Right kidney (tissue), 1 donor: Measurements from ENCODE around the gene C19orf44.
A peak's percentile ranks its signal among the peaks of the same experiment; 100 is the strongest.
"Not testable (repeated sequence)": the region's sequence is repeated elsewhere in the genome, so short reads cannot be mapped to it uniquely, and the experiment has no call there.

Source experiments
- DNase-seq: peaks from one replicate; pipeline ENCODE4 v3.0.0-alpha.2; 2016

C19orf44 gene

DNA sequence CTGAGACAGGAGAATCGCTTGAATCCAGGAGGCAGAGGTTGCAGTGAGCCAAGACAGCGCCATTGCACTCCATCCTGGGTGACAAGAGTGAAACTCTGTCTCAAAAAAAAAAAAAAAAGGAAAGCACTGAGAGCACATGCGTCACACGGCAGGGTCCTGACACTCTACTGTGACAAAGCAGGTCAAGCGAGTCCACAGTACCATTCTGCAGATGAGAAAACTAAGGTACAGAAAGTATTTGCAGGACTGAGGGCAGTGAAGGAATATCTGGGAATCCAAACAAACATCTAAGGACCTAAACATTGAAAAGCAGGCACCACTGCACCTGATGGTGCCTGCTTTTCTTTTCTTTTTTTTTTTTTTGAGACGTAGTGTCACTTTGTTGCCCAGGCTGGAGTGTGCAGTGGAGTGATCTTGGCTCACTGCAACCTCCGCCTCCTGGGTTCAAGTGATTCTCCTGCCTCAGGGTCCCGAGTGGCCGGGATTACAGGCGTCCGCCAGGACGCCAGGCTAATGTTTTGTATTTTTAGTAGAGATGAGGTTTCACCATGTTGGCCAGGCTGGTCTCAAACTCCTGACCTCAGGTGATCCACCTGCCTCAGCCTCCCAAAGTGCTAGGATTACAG, 29.3 kb upstream of the C19orf44 start:
- DNase-seq, result not testable (repeated sequence)

DNA sequence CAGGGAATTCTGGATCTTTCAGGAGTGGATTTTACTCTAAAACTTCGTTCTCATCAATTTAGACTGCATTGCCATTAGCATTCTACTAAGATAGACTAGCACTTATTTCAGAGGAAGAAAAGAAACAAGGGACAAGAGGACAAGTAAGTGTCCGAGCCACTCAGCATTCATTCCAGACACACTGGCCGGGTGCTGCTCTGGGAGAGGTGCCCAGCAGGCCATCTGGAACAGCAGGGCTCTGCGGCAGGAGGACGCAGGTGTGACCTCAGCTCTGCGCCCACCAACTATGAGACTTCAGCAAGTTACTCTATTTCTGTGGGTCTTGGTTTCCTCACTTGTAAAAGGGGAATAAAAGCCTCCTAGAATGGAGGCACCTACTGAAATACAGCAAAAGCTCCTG, 28.6 kb upstream of the C19orf44 start:
- DNase-seq, result no peak

DNA sequence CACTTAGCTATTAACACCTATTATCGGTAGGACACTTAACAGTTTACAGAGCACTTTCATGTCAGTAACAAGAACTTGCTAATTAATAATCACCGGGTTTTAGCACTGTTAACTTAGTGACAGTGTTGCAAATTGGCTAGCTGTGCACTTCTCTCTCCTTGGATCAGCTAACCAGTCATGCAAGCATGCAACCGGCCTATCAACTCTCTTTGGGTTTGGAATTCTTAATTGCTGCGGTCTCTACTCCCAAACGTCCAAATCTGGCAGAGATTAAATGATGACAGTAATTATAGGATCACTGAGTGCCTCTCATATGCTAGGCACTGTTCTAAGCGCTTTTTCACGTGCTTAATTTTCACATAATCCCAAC, 25.7 kb upstream of the C19orf44 start:
- no peak for DNase-seq

DNA sequence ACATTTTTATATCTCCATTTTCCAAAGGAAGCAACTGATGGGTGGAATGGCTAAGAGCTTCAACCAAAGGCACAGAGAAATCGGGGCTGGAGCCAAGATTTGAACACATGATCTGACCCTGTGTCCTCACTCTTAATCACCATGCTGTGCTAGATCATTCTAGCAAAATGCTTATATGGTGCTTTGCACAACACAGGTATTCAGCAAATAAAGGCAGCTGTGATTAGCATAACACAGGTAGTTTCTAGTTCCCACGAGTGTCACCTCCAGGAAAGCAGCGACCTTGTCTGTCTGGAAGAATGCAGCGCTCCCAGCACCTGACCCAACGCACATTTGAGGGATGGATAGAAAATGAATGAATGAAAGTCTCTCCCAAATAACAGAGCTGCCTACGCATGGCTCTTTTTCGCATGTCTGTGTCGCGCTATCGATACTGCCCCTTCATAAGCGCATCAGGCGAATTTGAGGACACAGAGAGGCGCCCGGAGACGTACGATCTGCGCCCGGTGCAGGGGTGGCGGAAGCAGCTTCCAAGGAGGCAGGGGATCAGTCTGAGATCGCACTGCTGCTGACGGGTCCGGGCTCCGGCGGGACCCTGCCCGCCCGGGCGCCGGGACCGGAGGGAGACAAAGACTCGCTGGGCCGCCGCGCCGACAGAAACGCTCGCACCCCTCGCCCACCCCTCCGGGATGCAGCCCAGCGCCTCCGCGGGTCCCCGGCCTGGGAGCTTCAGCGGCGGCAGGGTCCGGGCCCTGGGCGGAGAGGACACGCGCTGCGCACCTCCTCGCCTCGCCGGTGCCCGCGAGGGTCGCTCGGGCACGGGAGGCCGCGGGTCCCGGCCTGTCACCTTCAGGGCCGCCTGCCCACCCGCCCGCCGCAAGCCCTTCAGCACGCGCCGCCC, 25.0 kb upstream of the C19orf44 start:
- peak; percentile 72 for DNase-seq

DNA sequence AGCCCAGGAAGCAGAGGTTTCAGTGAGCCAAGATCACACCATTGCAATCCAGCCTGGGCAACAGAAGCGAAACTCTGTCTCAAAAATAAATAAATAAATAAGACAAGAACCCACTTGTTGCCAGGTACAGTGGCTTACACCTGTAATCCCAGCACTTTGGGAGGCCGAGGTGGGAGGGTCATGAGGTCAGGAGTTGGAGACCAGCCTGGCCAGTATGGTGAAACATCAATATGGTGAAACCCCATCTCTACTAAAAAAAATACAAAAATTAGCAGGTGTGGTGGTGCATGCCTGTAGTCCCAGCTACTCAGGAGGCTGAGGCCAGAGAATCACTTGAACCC, 23.7 kb upstream of the C19orf44 start:
- not testable (repeated sequence) for DNase-seq

DNA sequence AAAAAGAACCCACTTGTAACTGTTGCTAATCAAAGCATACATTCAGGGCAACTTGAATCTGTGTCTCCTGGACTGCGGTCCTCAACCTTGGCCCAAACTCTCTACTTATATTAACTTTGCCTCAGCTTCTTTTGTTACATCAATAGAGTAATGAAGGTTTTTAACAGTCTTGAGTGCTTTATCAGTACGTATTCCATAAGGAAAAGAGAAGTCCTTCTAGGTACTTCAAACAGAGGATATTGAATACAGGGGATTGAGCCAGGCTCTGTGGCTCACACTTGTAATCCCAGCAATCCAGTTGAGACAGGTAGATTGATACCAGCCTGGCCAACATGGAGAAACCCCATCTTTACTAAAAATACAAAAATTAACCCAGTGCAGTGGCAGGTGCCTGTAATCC, 23.2 kb upstream of the C19orf44 start:
- no peak for DNase-seq

DNA sequence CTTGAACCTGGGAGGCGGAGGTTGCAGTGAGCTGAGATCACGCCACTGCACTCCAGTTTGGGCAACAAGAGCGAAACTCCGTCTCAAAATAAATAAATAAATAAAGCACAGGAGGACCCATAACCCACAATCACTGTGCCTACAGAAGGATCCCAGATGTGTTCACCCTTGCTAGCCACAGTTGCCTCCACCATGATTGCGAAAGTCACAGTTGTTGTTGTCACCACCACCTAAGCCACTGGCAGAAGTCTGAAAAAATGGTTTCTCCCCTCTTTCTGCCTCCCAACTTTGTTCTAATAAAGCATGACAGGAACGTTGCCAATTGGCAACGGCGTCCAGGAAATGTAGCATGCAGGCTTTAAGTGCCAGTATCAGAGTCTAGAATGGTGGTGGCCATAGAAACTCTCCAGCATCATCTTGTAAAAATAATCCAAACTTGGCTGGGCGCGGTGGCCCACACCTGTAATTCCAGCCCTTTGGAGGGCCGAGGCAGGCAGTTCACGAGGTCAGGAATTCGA, 22.3 kb upstream of the C19orf44 start:
- no peak for DNase-seq

DNA sequence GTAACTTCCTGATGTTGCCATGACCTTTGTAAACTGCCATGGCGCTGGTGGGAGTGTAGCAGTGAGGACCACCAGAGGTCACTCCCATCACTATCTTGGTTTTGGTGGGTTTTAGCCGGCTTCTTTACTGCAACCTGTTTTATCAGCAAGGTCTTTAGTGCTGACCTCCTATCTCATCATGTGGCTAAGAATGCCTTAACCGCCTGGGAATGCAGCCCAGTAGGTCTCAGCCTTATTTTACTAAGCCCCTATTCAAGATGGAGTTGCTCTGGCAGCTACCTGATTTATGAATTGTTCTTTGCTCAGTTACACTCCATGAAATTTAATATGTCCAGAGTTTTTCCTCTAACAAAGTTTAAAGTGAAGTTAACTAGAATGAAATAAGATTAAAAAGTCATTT, 19.8 kb upstream of the C19orf44 start:
- DNase-seq, result no peak

DNA sequence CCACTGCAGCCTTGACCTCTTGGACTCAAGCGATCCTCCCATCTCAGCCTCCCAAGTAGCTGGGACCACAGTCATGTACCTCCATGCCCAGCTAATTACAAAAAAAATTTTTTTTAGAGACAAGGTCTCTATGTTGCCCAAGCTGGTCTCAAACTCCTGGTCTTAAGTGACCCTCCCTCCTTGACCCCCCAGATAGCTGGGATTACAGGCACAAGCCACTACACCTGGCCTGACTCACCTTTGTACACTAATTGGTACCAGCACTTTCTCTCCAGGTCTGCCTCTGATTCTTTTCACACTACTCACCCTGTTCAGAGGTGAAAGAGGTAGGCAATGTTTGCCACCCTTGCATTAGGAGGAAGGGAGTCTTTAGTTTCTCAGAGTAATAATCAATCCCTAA, 18.9 kb upstream of the C19orf44 start:
- DNase-seq, result no peak

DNA sequence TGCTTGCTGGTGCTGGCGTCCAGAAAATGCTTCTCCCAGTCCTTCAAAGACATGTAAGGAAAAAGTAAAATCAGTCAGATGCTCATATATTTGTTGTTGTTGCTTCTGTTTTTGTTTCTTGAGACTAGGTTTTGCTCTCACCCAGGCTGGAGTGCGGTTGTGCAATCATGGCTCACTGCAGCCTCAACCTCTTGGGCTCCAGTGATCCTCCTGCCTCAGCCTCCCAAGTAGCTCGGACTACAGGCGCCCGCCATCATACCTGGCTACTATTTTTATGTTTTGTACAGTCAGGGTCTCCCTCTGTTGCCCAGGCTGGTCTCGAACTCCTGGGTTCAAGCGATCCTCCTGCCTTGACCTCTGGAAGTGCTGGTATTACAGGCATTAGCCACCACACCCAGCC, 13.4 kb upstream of the C19orf44 start:
- DNase-seq, result no peak

DNA sequence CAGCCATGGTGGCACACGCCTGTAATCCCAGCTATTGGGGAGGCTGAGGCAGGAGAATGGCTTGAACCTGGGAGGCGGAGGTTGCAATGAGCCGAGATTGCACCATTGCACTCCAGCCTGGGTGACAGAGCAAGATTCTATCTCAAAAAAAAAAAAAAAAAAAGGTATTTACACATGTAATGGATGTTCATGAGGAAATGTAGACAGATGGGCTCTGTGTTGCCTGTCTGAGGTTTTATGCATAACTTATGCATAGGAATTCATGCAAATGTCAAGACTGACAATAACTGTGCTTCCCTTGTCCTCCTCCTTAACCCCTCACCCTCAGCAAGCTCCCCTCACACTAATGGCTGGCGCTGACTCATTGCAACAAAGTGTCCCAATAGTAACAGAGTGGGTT, 9.7 kb upstream of the C19orf44 start:
- DNase-seq, result not testable (repeated sequence)

DNA sequence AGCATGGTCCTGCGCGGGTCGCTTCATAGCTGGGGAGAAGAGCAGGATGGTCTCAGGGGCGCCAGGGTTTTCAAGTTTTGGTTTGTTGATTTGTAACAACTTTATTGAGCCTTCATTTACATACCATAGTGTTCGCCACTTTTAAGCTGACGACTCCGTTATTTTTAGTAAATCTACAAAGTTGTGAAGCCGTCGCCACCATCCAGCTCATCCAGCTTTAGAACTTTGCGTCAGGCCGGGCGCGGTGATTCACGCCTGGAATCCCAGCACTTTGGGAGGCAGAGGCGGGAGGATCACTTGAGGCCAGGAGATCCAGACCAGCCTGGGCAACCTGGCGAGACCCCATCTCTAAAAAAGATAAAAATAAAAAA, 404 bp downstream of the C19orf44 start:
- DNase-seq, result no peak

DNA sequence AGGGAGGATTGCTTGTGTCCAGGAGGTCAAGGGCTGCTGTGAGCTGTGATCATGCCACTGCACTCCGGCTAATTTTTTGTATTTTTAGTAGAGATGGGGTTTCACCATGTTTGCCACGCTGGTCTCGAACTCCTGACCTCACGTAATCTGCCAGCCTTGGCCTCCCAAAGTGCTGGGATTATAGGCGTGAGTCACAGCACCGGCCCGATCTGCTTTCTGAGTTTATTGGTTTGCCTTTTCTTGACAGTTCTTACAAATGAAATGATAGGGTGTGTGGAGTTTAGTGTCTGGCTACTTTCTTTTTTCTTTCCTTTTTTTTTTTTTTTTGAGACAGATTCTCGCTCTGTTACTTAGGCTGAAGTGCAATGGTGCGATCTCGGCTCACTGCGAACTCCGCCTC, 848 bp downstream of the C19orf44 start:
- DNase-seq, result no peak

DNA sequence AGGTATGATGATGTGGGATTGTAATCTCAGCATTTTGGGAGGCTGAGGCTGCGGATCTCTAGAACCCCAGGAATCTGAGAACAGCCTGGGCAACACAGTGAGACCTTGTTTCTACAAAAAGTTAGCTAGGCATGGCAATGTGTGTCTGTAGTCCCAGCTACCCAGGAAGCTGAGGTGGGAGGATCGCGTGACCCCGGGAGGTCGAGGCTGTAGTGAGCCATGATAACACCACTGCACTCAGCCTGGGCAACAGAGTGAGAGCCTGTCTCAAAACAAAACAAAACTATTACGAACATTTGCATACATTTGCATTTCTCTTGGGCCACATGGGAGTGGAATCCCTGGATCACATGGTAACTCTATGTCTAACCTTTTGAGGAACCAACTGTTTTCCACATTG, 1.6 kb downstream of the C19orf44 start:
- DNase-seq, result no peak

DNA sequence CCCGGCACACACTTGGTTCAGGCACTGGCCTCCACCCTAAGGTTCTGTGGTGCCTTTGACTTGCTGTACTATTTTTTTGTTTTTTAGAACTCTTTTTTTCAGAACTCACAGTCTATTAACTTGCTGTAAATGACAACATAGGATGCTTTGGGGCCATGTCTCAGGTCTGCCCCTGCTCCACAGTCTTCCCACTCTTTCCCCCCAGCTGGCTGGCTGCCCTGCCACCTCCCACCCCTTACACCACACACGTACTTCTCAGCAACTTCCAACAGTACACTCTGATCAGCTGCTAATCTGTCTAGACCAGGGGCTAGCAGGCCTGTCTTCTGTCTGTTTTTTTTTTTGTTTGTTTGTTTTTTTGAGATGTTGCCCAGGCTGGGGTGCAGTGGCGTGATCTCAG, 8.1 kb downstream of the C19orf44 start:
- DNase-seq, result no peak

DNA sequence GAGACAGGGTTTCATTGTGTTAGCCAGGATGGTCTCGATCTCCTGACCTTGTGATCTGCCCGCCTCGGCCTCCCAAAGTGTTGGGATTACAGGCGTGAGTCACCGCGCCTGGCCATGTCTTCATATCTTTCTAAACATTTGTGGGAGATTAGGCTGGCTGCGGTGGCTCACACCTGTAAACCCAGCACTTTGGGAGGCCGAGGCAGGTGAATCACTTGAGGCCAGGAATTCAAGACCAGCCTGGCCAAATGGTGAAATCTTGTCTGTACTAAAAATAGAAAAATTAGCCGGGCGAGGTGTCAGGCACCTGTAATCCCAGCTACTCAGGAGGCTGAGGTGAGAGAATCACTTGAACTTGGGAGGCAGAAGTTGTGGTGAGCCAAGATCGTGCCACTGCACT, 10.0 kb downstream of the C19orf44 start:
- not testable (repeated sequence) for DNase-seq

DNA sequence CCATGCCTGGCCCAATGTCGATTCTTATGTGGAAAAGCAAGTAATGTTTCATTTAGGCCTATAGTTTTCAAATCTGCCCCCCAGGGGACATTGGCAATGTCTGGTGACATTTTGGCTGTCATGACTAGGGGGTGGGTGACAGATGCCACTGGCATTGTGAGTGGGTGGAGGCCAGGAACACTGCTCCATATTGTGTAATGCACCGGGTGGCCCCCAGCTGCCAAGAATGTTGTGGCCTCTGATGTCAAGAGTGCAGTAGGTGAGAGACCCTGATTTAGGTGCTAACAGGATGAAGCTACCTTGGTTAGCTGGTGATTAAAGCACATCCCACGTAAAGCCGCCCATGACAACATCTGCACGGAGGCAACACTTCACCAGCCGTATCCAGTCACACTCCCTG, 10.8 kb downstream of the C19orf44 start:
- DNase-seq, result no peak

DNA sequence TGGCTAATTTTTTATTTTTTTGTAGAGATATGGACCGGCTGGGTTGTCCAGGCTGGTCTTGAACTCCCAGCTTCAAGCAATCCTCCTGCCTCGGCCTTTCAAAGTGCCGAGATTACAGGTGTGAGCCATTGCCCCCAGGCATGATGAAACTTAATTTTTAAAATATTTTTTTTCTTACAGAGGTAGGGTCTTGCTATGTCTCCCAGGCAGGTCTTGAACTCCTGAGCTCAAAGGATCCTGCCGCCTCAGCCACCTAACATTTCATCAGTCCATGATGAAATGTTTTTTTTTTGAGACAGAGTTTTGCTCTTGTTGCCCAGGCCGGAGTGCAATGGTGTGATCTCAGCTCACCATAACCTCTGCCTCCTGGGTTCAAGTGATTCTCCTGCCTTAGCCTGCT, 12.4 kb downstream of the C19orf44 start:
- DNase-seq, result no peak

DNA sequence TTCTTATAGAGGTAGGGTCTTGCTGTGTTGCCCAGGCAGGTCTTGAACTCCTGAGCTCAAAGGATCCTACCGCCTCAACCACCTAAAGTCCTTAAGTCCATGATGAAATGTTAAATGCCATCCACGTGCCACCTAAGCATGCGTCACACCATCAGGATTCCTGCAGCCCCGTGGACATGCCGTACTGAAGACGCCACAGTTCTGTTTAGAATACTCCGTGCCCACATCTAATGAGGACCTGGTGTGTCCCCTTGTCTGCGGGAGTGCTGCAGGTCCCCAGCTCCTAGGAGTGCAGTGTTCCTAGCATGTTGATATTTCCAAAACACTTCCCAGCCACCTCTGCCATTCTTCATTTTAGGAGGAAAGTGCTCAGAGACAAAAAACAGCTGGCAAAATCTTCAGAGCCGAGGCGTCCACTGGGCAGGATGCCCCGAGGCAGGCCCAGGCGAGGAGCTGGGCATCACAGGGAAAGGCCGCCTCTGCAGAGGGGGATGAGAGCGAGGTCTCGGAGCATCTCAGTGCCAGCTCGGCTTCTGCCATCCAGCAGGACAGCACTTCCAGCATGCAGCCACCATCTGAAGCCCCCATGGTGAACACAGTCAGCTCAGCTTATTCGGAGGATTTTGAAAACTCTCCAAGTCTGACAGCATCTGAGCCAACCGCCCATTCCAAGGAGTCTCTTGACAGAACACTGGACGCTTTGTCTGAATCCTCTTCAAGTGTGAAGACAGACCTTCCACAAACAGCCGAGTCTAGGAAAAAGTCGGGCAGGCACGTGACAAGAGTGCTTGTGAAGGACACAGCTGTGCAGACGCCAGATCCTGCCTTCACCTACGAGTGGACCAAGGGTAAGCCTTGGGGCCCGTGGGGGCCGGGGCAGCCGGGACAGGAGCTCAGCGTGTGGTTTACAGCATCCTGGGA, 13.2 kb downstream of the C19orf44 start:
- no peak for DNase-seq

DNA sequence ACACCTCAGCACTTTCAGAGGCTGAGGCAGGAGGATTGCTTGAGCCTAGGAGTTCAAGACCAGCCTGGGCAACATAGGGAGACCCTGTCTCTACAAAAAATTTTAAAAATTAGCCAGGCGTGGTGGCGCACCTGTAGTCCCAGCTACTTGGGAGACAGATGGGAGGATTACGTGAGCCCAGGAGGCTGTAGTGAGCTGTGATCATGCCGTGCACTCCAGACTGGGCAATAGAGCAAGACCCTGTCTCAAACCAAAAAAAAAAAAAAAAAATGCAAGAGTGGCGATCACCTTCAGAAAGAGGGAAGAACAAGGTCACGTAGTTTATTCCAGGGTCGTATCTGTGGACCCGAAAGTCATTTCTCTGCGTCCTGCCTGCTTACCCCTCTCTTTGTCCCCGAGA, 16.4 kb downstream of the C19orf44 start:
- DNase-seq, result not testable (repeated sequence)

DNA sequence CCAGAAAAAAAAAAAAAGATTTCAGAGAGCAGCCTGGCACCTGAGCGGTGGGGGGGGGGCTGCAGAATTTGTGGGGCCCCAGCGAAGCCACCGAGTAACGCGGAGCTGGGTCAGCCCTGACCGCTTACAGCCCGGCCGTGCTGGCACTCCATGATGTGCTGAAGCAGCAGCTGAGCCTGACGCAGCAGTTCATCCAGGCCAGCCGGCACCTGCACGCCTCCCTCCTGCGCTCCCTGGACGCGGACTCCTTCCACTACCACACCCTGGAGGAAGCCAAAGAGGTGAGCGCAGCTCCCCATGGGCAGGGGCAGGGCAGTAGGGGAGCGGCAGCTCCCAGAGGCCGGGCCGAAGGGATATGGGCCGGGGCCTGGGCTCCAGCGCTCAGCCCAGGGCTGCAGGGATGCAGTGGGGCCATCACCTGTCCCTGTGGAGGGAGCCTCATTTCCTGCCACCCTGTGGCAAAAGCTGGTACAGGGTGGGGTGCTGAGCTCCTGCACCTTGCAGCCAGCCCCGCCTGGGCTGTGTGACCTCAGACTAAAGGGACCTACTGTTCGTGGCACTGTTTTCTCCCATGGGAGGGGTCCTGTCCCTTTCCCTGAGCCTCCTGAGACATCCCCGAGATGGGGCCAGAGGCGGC, 18.3 kb downstream of the C19orf44 start:
- DNase-seq, result no peak

DNA sequence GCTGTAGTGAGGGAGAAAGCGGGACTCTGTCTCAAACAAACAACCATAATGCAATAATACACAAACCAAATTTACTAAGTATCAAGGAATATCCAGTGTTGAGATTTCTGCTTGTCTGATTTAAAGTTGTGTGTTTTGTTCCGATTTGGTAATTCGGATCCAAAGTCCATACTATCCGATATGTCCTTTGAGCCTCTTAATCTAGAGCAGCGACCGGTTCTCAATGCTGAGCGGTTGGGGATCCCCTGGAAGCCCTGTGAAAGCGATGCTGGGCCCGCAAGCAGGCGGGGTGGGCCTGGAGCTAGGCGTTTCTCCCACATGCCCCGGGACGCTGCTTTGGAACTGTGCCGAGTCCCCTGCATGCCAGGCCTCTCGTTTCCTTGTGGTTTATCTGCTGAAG, 20.2 kb downstream of the C19orf44 start:
- DNase-seq, result no peak
